ENCODE data around the gene GALNT18. TPM values are rescaled to one million over a fixed set of nuclear protein-coding genes. Genes with fewer than 3 reads are reported as not detected.

GALNT18 gene
- total and polyA plus RNA-seq, 2 donors (not counting 3 experiments of a cell fraction or from before 2014, with no cell fraction given) = 0.17 to 0.18 TPM

- POLR2A ChIA-PET = no interaction called here
- Histone ChIP-seq H2AFZ (ENCODE audit: low read depth, low read length) (no peak overlapping the region), H4K20me1 (replicated peaks; ENCODE audit: control insufficient read depth, extremely low read depth, insufficient read depth, low read length) (no peaks in the 10 kb centered on the region), H3K4me1 (ENCODE audit: control insufficient read depth, extremely low read depth, insufficient read depth, low read length) (no peaks in the 10 kb centered on the region), H3K9ac (replicated peaks; ENCODE audit: extremely low read depth, insufficient read depth, low read length) (no peak overlapping the region), H3K27ac (ENCODE audit: insufficient read depth, low read depth, low read length) (no peak overlapping the region), H3K9me1 (replicated peaks; ENCODE audit: control insufficient read depth, extremely low read depth, insufficient read depth, low read length) (no peaks in the 10 kb centered on the region), H3K9me3 (replicated peaks; ENCODE audit: control insufficient read depth, insufficient read depth, low read length) (no peaks in the 10 kb centered on the region), H3K4me3 (replicated peaks in 1 of 3; ENCODE audit: insufficient read depth in 1 of 3, low read depth in 1 of 3, low read length in 3 of 3) (no peak overlapping the region), H3K27me3 (ENCODE audit: control insufficient read depth in 2 of 2, insufficient read depth in 2 of 2, low read length in 2 of 2) (peaks cover 0 to 1% of the 10 kb centered on the region in 2 experiments), H3K79me2 (ENCODE audit: control insufficient read depth, insufficient read depth, low read length) (no peaks in the 10 kb centered on the region), H3K4me2 (ENCODE audit: insufficient read depth, low read length) (no peak overlapping the region), H3K36me3 (ENCODE audit: control insufficient read depth in 2 of 2, extremely low read depth in 1 of 2, insufficient read depth in 2 of 2, low read length in 2 of 2) (no peaks in the 10 kb centered on the region)
- intact Hi-C loops (cut with micrococcal nuclease) (no loop called here), dilution Hi-C loops (cut with MboI; ENCODE audit: extremely low pct_ligation_motif_present, low sequenced_read_pairs) (no loop called here)
- DNase-seq (ENCODE audit: low read depth, low spot score) (no peak), FAIRE-seq (no peak)
- CTCF ChIA-PET = no interaction called here
- TF ChIP-seq, protein P1, sequence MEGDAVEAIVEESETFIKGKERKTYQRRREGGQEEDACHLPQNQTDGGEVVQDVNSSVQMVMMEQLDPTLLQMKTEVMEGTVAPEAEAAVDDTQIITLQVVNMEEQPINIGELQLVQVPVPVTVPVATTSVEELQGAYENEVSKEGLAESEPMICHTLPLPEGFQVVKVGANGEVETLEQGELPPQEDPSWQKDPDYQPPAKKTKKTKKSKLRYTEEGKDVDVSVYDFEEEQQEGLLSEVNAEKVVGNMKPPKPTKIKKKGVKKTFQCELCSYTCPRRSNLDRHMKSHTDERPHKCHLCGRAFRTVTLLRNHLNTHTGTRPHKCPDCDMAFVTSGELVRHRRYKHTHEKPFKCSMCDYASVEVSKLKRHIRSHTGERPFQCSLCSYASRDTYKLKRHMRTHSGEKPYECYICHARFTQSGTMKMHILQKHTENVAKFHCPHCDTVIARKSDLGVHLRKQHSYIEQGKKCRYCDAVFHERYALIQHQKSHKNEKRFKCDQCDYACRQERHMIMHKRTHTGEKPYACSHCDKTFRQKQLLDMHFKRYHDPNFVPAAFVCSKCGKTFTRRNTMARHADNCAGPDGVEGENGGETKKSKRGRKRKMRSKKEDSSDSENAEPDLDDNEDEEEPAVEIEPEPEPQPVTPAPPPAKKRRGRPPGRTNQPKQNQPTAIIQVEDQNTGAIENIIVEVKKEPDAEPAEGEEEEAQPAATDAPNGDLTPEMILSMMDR (IDR thresholded peaks at IDR 0.05; ENCODE audit: extremely low read depth in 1 of 2, insufficient read depth in 1 of 2, low read depth in 1 of 2, low read length in 2 of 2) = no peak
- no peak for TF ChIP-seq JUN (IDR thresholded peaks at IDR 0.05; ENCODE audit: borderline replicate concordance, insufficient read depth, insufficient read length, low read depth)
- no peak for TF ChIP-seq EZH2 (IDR thresholded peaks at IDR 0.05; ENCODE audit: borderline replicate concordance, low read depth, low read length, severe bottlenecking)
- no peak for TF ChIP-seq POLR2AphosphoS5 (IDR thresholded peaks at IDR 0.05; ENCODE audit: insufficient read depth, low read depth, low read length)
- no peak for TF ChIP-seq MYC (IDR thresholded peaks at IDR 0.05; ENCODE audit: low read depth, low read length)
- TF ChIP-seq POLR2A (IDR thresholded peaks at IDR 0.05; ENCODE audit: low read depth, low read length) = no peak
- no TSS peak for BruUV-seq (replicated peaks)
Observed at GRCh38 chr11:11472106-11472505, 149.7 kb downstream of the GALNT18 start.

- Histone ChIP-seq H3K27me3 (ENCODE audit: control insufficient read depth in 2 of 2, insufficient read depth in 2 of 2, low read length in 2 of 2) (no peaks in the 10 kb centered on the region), H3K9me3 (replicated peaks; ENCODE audit: control insufficient read depth, insufficient read depth, low read length) (no peaks in the 10 kb centered on the region), H2AFZ (ENCODE audit: low read depth, low read length) (no peak overlapping the region), H3K4me2 (ENCODE audit: insufficient read depth, low read length) (no peak overlapping the region), H3K9me1 (replicated peaks; ENCODE audit: control insufficient read depth, extremely low read depth, insufficient read depth, low read length) (no peaks in the 10 kb centered on the region), H3K27ac (ENCODE audit: insufficient read depth, low read depth, low read length) (no peak overlapping the region), H3K4me1 (ENCODE audit: control insufficient read depth, extremely low read depth, insufficient read depth, low read length) (no peaks in the 10 kb centered on the region), H3K36me3 (ENCODE audit: control insufficient read depth in 2 of 2, extremely low read depth in 1 of 2, insufficient read depth in 2 of 2, low read length in 2 of 2) (no peaks in the 10 kb centered on the region), H4K20me1 (replicated peaks; ENCODE audit: control insufficient read depth, extremely low read depth, insufficient read depth, low read length) (no peaks in the 10 kb centered on the region), H3K79me2 (ENCODE audit: control insufficient read depth, insufficient read depth, low read length) (no peaks in the 10 kb centered on the region), H3K4me3 (replicated peaks in 1 of 3; ENCODE audit: insufficient read depth in 1 of 3, low read depth in 1 of 3, low read length in 3 of 3) (no peak overlapping the region), H3K9ac (replicated peaks; ENCODE audit: extremely low read depth, insufficient read depth, low read length) (no peak overlapping the region)
- DNase-seq (ENCODE audit: low read depth, low spot score) (no peak), FAIRE-seq (no peak)
- BruUV-seq (replicated peaks) = no TSS peak
- intact Hi-C loops (cut with micrococcal nuclease) (no loop called here), dilution Hi-C loops (cut with MboI; ENCODE audit: extremely low pct_ligation_motif_present, low sequenced_read_pairs) (no loop called here)
- TF ChIP-seq MAX (IDR thresholded peaks at IDR 0.05; ENCODE audit: insufficient read depth, insufficient read length) (no peak), FOS (IDR thresholded peaks at IDR 0.05; ENCODE audit: borderline replicate concordance, insufficient read depth, low read length) (no peak)
- POLR2A ChIA-PET = no interaction called here
- CTCF ChIA-PET = no interaction called here
Observed at GRCh38 chr11:11471201-11471600, 150.6 kb downstream of the GALNT18 start.

Measured in endothelial cell of umbilical vein (primary cell).